Thoracic aorta (tissue), 2 donors: Measurements from ENCODE around the gene PARP16. TPM values are rescaled to one million over a fixed set of nuclear protein-coding genes. Genes with fewer than 3 reads are reported as not detected.

Source experiments
- ATAC-seq: fragments of 150-250 bp; one replicate; pipeline ENCODE4 v1.8.0; 2017; ENCODE audit warnings: low read depth; ENCODE audit not compliant: insufficient number of reproducible peaks, low FRiP score
- DNase-seq: peaks from one replicate; pipeline ENCODE4 v3.0.0-alpha.2; 2020; ENCODE audit warnings: low spot score
- H3K27ac ChIP-seq, 2 donors: fragments of 200-600 bp; sonication (generic); 1 replicate in 1 of 2; 2 replicates in 1 of 2; pipeline ENCODE4 v1.5.1; 2016; ENCODE audit warnings: mild to moderate bottlenecking in 2 of 2, moderate library complexity in 2 of 2
- H3K27me3 ChIP-seq: fragments of 200-600 bp; sonication (generic); replicated peaks from 2 replicates; pipeline ENCODE4 v1.6.0; 2016; ENCODE audit warnings: mild to moderate bottlenecking; ENCODE audit not compliant: insufficient read depth
- H3K36me3 ChIP-seq: fragments of 200-600 bp; sonication (generic); one replicate; pipeline ENCODE4 v1.5.1; 2016
- H3K4me1 ChIP-seq, 2 donors: fragments of 200-600 bp; sonication (generic); 1 replicate in 1 of 2; 2 replicates in 1 of 2; pipeline versions ENCODE4 v1.5.1 to v1.6.0; 2016; ENCODE audit warnings: low read depth in 2 of 2, mild to moderate bottlenecking in 1 of 2; ENCODE audit not compliant: control insufficient read depth in 1 of 2
- H3K4me3 ChIP-seq: fragments of 200-600 bp; sonication (generic); 2 replicates; pipeline ENCODE4 v1.5.1; 2016; ENCODE audit warnings: mild to moderate bottlenecking
- H3K9me3 ChIP-seq: fragments of 200-600 bp; sonication (generic); 2 replicates; pipeline ENCODE4 v1.5.1; 2016
- CTCF ChIP-seq: fragments of 200-600 bp; sonication (generic); IDR thresholded peaks from one replicate; pipeline ENCODE4 v1.5.1; 2019; ENCODE audit warnings: antibody characterized with exemption
- total RNA-seq, 2 donors: library from RNA; depleted of rRNA; stranded (reverse); fragments of >200 nt; gene quantifications; one replicate each; pipeline versions ENCODE4 v1.1.0 to v1.2.3, GENCODE V29; 2016

The PARP16 gene
- total RNA-seq, 2 donors from 2014 or later, result 7.2 to 15.4 TPM

GRCh38 chr15:65326818-65327217, 40.1 kb upstream of the PARP16 start:
- Histone ChIP-seq H3K27ac (no peak overlapping the region), H3K27me3 (no peaks in the 10 kb centered on the region), H3K4me3 (no peak overlapping the region), H3K36me3 (no peaks in the 10 kb centered on the region), H3K4me1 (no peaks in the 10 kb centered on the region), H3K9me3 (no peaks in the 10 kb centered on the region)
- TF ChIP-seq CTCF, result no peak
- ATAC-seq (no peak), DNase-seq (no peak)

GRCh38 chr15:65326117-65326526, 39.4 kb upstream of the PARP16 start:
- no peak overlapping the region for H3K27ac ChIP-seq
- H3K36me3 ChIP-seq, result no peaks in the 10 kb centered on the region
- H3K4me1 ChIP-seq, result no peaks in the 10 kb centered on the region
- no peaks in the 10 kb centered on the region for H3K27me3 ChIP-seq
- H3K9me3 ChIP-seq, result no peaks in the 10 kb centered on the region
- TF ChIP-seq CTCF, result no peak
- ATAC-seq (no peak), DNase-seq (no peak)
- no peak overlapping the region for H3K4me3 ChIP-seq

- TF ChIP-seq CTCF, result no peak
Observed at GRCh38 chr15:65323071-65323511, 36.4 kb upstream of the PARP16 start.

GRCh38 chr15:65318870-65319356, 32.2 kb upstream of the PARP16 start:
- Histone ChIP-seq H3K4me1 (no peaks in the 10 kb centered on the region), H3K36me3 (no peaks in the 10 kb centered on the region), H3K4me3 (no peak overlapping the region), H3K27ac (no peak overlapping the region), H3K9me3 (no peaks in the 10 kb centered on the region), H3K27me3 (no peaks in the 10 kb centered on the region)
- peak; percentile 91 for TF ChIP-seq CTCF
- ATAC-seq (peak; percentile 81), DNase-seq (no peak)

More at GRCh38 chr15:65323071-65323511, 36.4 kb upstream of the PARP16 start:
- H3K27ac ChIP-seq, result no peak overlapping the region
- H3K4me1 ChIP-seq, result no peaks in the 10 kb centered on the region
- no peaks in the 10 kb centered on the region for H3K36me3 ChIP-seq
- no peak overlapping the region for H3K4me3 ChIP-seq
- ATAC-seq, result no peak
- H3K9me3 ChIP-seq, result no peaks in the 10 kb centered on the region
- no peaks in the 10 kb centered on the region for H3K27me3 ChIP-seq
- no peak for DNase-seq

- H3K27me3 ChIP-seq, result no peaks in the 10 kb centered on the region
- H3K4me3 ChIP-seq, result no peak overlapping the region
- H3K4me1 ChIP-seq, result no peaks in the 10 kb centered on the region
- H3K27ac ChIP-seq, result no peak overlapping the region
- DNase-seq (no peak), ATAC-seq (no peak)
- no peaks in the 10 kb centered on the region for H3K36me3 ChIP-seq
- TF ChIP-seq CTCF, result no peak
- no peaks in the 10 kb centered on the region for H3K9me3 ChIP-seq
Observed at GRCh38 chr15:65312400-65312916, 25.8 kb upstream of the PARP16 start.
